H1 (cell line): ENCODE data around the gene FECH. TPM values are rescaled to one million over a fixed set of nuclear protein-coding genes. Genes with fewer than 3 reads are reported as not detected.

ENCODE experiments used
- CTCF ChIA-PET: fragments of 300-600 bp; sonication (Branson Sonifier 250); formaldehyde crosslinking; loops from one replicate; lab custom pipeline; 2021; ENCODE audit not compliant: partially characterized antibody; lab: Charles Lee
- POLR2A ChIA-PET: fragments of 300-600 bp; sonication (Branson Sonifier 250); formaldehyde crosslinking; loops from one replicate; lab custom pipeline; 2021; ENCODE audit warnings: inconsistent platforms; ENCODE audit not compliant: partially characterized antibody; lab: Charles Lee
- DNase-seq, 2 experiments: peaks; one replicate each; pipeline versions ENCODE4 v3.0.0 to v3.0.0-alpha.2; 2010 to 2022; ENCODE audit warnings: low spot score in 2 of 2, low read depth in 1 of 2, mixed read lengths in 1 of 2
- FAIRE-seq: peaks from 2 replicates; lab custom pipeline; 2011; peaks lifted over from hg19 to GRCh38; lab: Jason Lieb, UNC
- H2AFZ ChIP-seq: 2 replicates; pipeline ENCODE4 v1.8.1; 2012; ENCODE audit warnings: low read length, inconsistent platforms
- H2AK5ac ChIP-seq: 2 replicates; pipeline ENCODE4 v1.6.1; 2013; ENCODE audit warnings: low read depth, low read length
- H2BK120ac ChIP-seq: replicated peaks from 2 replicates; pipeline ENCODE3; 2013; ENCODE audit warnings: low read depth, low read length, inconsistent platforms
- H2BK12ac ChIP-seq: 2 replicates; pipeline ENCODE4 v1.6.1; 2013; ENCODE audit warnings: low read depth, low read length
- H2BK15ac ChIP-seq: 2 replicates; pipeline ENCODE4 v1.6.1; 2013; ENCODE audit warnings: low read length
- H2BK20ac ChIP-seq: 2 replicates; pipeline ENCODE4 v1.6.1; 2013; ENCODE audit warnings: low read length
- H2BK5ac ChIP-seq: 2 replicates; pipeline ENCODE4 v1.6.1; 2013; ENCODE audit warnings: low read depth, low read length
- H3K14ac ChIP-seq: 2 replicates; pipeline ENCODE4 v1.6.1; 2013; ENCODE audit warnings: inconsistent platforms; ENCODE audit not compliant: insufficient read length
- H3K18ac ChIP-seq: 2 replicates; pipeline ENCODE4 v1.6.1; 2013; ENCODE audit warnings: low read length; ENCODE audit errors: extremely low read depth
- H3K23ac ChIP-seq: 2 replicates; pipeline ENCODE4 v1.6.1; 2013; ENCODE audit warnings: inconsistent platforms; ENCODE audit not compliant: insufficient read length
- H3K23me2 ChIP-seq: 2 replicates; pipeline ENCODE4 v1.6.1; 2013; ENCODE audit warnings: low read depth, low read length
- H3K27ac ChIP-seq: 2 replicates; pipeline ENCODE4 v1.6.1; 2011; ENCODE audit warnings: low read depth, low read length, inconsistent platforms
- H3K27me3 ChIP-seq, 4 experiments: replicated peaks in 1 of 4; 1 replicate in 1 of 4; 2 replicates in 3 of 4; pipeline versions ENCODE4 v1.6.1 to v1.8.1; 2011 to 2013; ENCODE audit warnings: low read length in 3 of 4, mild to moderate bottlenecking in 3 of 4, inconsistent platforms in 2 of 4, mixed read lengths in 2 of 4, moderate library complexity in 1 of 4; ENCODE audit not compliant: control insufficient read depth in 3 of 4, insufficient read depth in 3 of 4; ENCODE audit errors: extremely low read depth in 1 of 4
- H3K36me3 ChIP-seq, 4 experiments: 2 replicates each; pipeline versions ENCODE4 v1.6.1 to v1.8.1; 2011 to 2013; ENCODE audit warnings: mild to moderate bottlenecking in 4 of 4, low read length in 3 of 4, moderate library complexity in 2 of 4, control low read depth in 1 of 4, inconsistent platforms in 1 of 4; ENCODE audit not compliant: insufficient read depth in 4 of 4, control insufficient read depth in 2 of 4
- H3K4ac ChIP-seq: replicated peaks from 2 replicates; pipeline ENCODE3; 2013; ENCODE audit warnings: low read length, low read depth, mixed read lengths, inconsistent platforms; ENCODE audit not compliant: insufficient read length
- H3K4me1 ChIP-seq, 4 experiments: replicated peaks in 1 of 4; 1 replicate in 1 of 4; 2 replicates in 3 of 4; pipeline versions ENCODE4 v1.6.1 to v1.8.1; 2011 to 2013; ENCODE audit warnings: low read length in 3 of 4, inconsistent platforms in 2 of 4, mixed read lengths in 1 of 4; ENCODE audit not compliant: insufficient read depth in 4 of 4, control insufficient read depth in 3 of 4
- H3K4me2 ChIP-seq, 2 experiments: 2 replicates each; pipeline versions ENCODE4 v1.6.1 to v1.8.1; 2011 to 2013; ENCODE audit warnings: low read depth in 2 of 2, low read length in 2 of 2, control low read depth in 1 of 2, inconsistent platforms in 1 of 2, mild to moderate bottlenecking in 1 of 2; ENCODE audit not compliant: insufficient read depth in 1 of 2
- H3K4me3 ChIP-seq, 4 experiments: fragments of 200-600, 300-600 bp in 1 of 4; sonication (generic), shearing (Covaris generic), sonication (Bioruptor Twin) in 1 of 4; 2 replicates each; pipeline versions ENCODE4 v1.5.1 to v1.8.1; 2011 to 2016; ENCODE audit warnings: low read length in 4 of 4, low read depth in 3 of 4, control low read depth in 2 of 4, inconsistent platforms in 2 of 4, mild to moderate bottlenecking in 2 of 4, mixed read lengths in 1 of 4, moderate library complexity in 1 of 4; ENCODE audit not compliant: insufficient read depth in 2 of 4; ENCODE audit errors: extremely low read depth in 1 of 4
- H3K56ac ChIP-seq: replicated peaks from 2 replicates; pipeline ENCODE3; 2013; ENCODE audit warnings: low read depth, mild to moderate bottlenecking, mixed read lengths, low read length, inconsistent platforms; ENCODE audit not compliant: insufficient read length
- H3K79me1 ChIP-seq: 2 replicates; pipeline ENCODE4 v1.6.1; 2013; ENCODE audit warnings: low read depth, low read length, control low read depth
- H3K79me2 ChIP-seq, 2 experiments: 2 replicates each; pipeline versions ENCODE4 v1.6.1 to v1.8.1; 2012 to 2013; ENCODE audit warnings: low read length in 2 of 2, mild to moderate bottlenecking in 2 of 2, inconsistent platforms in 1 of 2; ENCODE audit not compliant: insufficient read depth in 2 of 2, control insufficient read depth in 1 of 2
- H3K9ac ChIP-seq, 4 experiments: replicated peaks in 1 of 4; 1 replicate in 1 of 4; 2 replicates in 3 of 4; pipeline versions ENCODE4 v1.6.1 to v1.8.1; 2011 to 2013; ENCODE audit warnings: low read depth in 3 of 4, low read length in 3 of 4, control low read depth in 2 of 4, mild to moderate bottlenecking in 2 of 4, moderate library complexity in 2 of 4, inconsistent platforms in 1 of 4; ENCODE audit errors: extremely low read depth in 1 of 4
- H3K9me3 ChIP-seq, 2 experiments: 2 replicates each; pipeline versions ENCODE4 v1.6.1 to v1.8.1; 2012 to 2013; ENCODE audit warnings: mild to moderate bottlenecking in 2 of 2, moderate library complexity in 2 of 2, control low read depth in 1 of 2, inconsistent platforms in 1 of 2, low read depth in 1 of 2, low read length in 1 of 2, mixed read lengths in 1 of 2; ENCODE audit not compliant: insufficient read depth in 2 of 2
- H4K20me1 ChIP-seq, 2 experiments: replicated peaks in 1 of 2; 2 replicates each; pipeline versions ENCODE3 to v1.8.1; 2011 to 2013; ENCODE audit warnings: inconsistent platforms in 2 of 2, low read length in 2 of 2, mild to moderate bottlenecking in 1 of 2; ENCODE audit not compliant: insufficient read depth in 2 of 2, control insufficient read depth in 1 of 2
- H4K5ac ChIP-seq: 2 replicates; pipeline ENCODE4 v1.6.1; 2013; ENCODE audit warnings: low read length, low read depth, mixed read lengths, inconsistent platforms; ENCODE audit not compliant: insufficient read length
- H4K8ac ChIP-seq: 2 replicates; pipeline ENCODE4 v1.8.0; 2013; ENCODE audit warnings: mild to moderate bottlenecking, moderate library complexity, low read length, inconsistent platforms; ENCODE audit not compliant: insufficient read depth; ENCODE audit errors: extremely low read depth
- H4K91ac ChIP-seq: replicated peaks from 2 replicates; pipeline ENCODE3; 2013; ENCODE audit warnings: low read length, mixed read lengths, inconsistent platforms; ENCODE audit not compliant: insufficient read length
- EGR1 ChIP-seq: IDR thresholded peaks from 2 replicates; pipeline ENCODE4 v1.6.1; 2011; ENCODE audit warnings: low read depth, low read length, borderline replicate concordance
- KDM1A ChIP-seq: fragments of 200-600, 300-600 bp; sonication (generic); IDR thresholded peaks from 2 replicates; pipeline ENCODE4 v1.7.1; 2016; ENCODE audit warnings: mild to moderate bottlenecking, low read length, borderline replicate concordance
- KDM5A ChIP-seq: fragments of 200-600 bp; IDR thresholded peaks from 2 replicates; pipeline ENCODE4 v1.7.1; 2012; ENCODE audit warnings: mild to moderate bottlenecking, low read length, inconsistent platforms, mixed read lengths
- MAFK ChIP-seq: IDR thresholded peaks from 2 replicates; pipeline ENCODE4 v1.6.1; 2012; ENCODE audit warnings: low read depth, mild to moderate bottlenecking, improper control_type of control experiment, low read length
- MAX ChIP-seq: IDR thresholded peaks from 2 replicates; pipeline ENCODE4 v1.6.1; 2012; ENCODE audit warnings: inconsistent platforms
- NRF1 ChIP-seq: IDR thresholded peaks from 2 replicates; pipeline ENCODE4 v1.6.1; 2011; ENCODE audit warnings: mild to moderate bottlenecking, low read depth, low read length, improper control_type of control experiment
- POLR2A ChIP-seq, 2 experiments: IDR thresholded peaks; 1 replicate in 1 of 2; 2 replicates in 1 of 2; pipeline ENCODE4 v1.6.1; 2011; ENCODE audit warnings: low read depth in 2 of 2, low read length in 2 of 2, mild to moderate bottlenecking in 2 of 2; ENCODE audit errors: control extremely low read depth in 1 of 2
- SAP30 ChIP-seq: fragments of 300-600 bp; sonication (generic); IDR thresholded peaks from 2 replicates; pipeline ENCODE4 v1.7.1; 2012; ENCODE audit warnings: low read length, moderate library complexity, mild to moderate bottlenecking, inconsistent platforms; ENCODE audit not compliant: insufficient read depth, insufficient replicate concordance
- SP1 ChIP-seq: IDR thresholded peaks from 2 replicates; pipeline ENCODE4 v1.6.1; 2011; ENCODE audit warnings: low read depth, low read length
- ZNF274 ChIP-seq: IDR thresholded peaks from 2 replicates; pipeline ENCODE4 v1.7.0; 2012; ENCODE audit warnings: low read length, borderline replicate concordance; ENCODE audit errors: extremely low read depth
- WGBS, 2 experiments: shearing (Covaris generic) in 1 of 2; methylation state at CpG; one replicate each; pipeline versions ENCODE4 v1.1.6 to v1.1.7; 2013 to 2015; ENCODE audit warnings: low lambda C conversion rate in 2 of 2, mixed read lengths in 2 of 2, inconsistent platforms in 1 of 2, low coverage in 1 of 2, missing lambda C conversion rate in 1 of 2; ENCODE audit not compliant: insufficient replicate concordance in 2 of 2, insufficient coverage in 1 of 2, insufficient read length in 1 of 2; ENCODE audit errors: extremely low coverage in 1 of 2, missing lambda C conversion rate in 1 of 2; 5-methylcytosine and 5-hydroxymethylcytosine counted together
- polyA plus RNA-seq, 7 experiments: library from polyadenylated mRNA; depleted of rRNA in 3 of 7; stranded (reverse) in 5 of 7; unstranded in 2 of 7; fragments of >200 nt in 5 of 7; fragments of 200-250 nt in 2 of 7; gene quantifications; 1 replicate in 5 of 7; 2 replicates in 1 of 7; 4 replicates in 1 of 7; pipeline versions ENCODE4 v1.2.1 to v1.2.3, GENCODE V29; 2011 to 2013; ENCODE audit warnings: missing spikeins in 2 of 7, mixed read lengths in 2 of 7
- total RNA-seq: library from RNA; stranded (reverse); fragmentation: NEBNext Ultra II Directional; extraction: Animal tissue kit (Norgen Biotek cat#: 25700); gene quantifications from 2 replicates; pipeline ENCODE4 v1.2.1, GENCODE V29; 2021
- TF ChIP-seq, protein P1 (sequence below): IDR thresholded peaks from 2 replicates; pipeline ENCODE4 v1.6.1; 2011; ENCODE audit warnings: low read depth, mild to moderate bottlenecking, low read length; ENCODE audit not compliant: insufficient read depth

The FECH gene
- total and polyA plus RNA-seq, 2 of the 8 experiments (the other 6 are each of a cell fraction or from before 2014, with no cell fraction given): 13.1 to 26.6 TPM

DNA sequence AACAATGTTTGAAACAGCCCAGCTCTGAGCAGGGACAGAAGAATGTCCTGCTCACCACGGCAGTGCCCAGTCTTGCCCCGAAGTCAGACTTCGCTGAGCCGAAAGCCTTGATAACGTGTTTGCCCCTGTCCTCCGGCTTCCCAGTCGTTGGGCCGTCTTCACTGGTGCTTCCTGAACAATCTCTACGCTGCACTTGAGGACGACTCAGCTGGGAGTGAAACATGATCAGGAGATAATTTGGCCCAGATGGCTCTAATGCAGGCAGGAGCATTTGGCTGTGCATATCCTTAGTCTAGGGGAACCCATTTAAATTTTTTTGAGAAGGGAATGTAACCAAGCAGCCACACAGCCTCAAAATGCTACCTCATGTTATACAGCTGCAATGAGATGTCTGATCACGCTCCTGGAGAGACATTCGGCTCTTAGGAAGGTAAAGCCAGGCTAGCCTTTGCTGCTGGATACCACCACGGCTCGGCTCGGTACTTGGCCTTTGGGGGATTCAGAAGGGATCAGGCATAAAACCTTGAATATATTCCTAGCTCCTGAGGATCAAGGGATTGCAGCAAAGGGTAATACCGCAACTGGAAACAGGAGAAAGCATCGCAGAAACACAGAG, 43.6 kb downstream of the FECH start:
- no peaks in the 10 kb centered on the region for H3K23me2 ChIP-seq
- H2AK5ac ChIP-seq: no peak overlapping the region
- H3K9ac ChIP-seq: no peak overlapping the region; a peak in 1 of 7 replicates
- no peak overlapping the region for H3K4me3 ChIP-seq
- no peaks in the 10 kb centered on the region for H4K20me1 ChIP-seq
- no peak overlapping the region for H3K4ac ChIP-seq
- FAIRE-seq: no peak
- H4K8ac ChIP-seq: no peak overlapping the region
- no peak overlapping the region for H3K27ac ChIP-seq
- H2AFZ ChIP-seq: no peak overlapping the region
- no peaks in the 10 kb centered on the region for H3K27me3 ChIP-seq
- WGBS, 2 experiments: 90% methylated on average over 17 of the region's 17 CpGs; no CpG with 5 or more reads in 1 of the 2 experiments
- no peak overlapping the region for H2BK20ac ChIP-seq
- no peak overlapping the region for H3K18ac ChIP-seq
- TF ChIP-seq MAFK (no peak), EGR1 (no peak), POLR2A (IDR thresholded peaks at IDR 0.05; ENCODE audit: control extremely low read depth in 1 of 2, low read depth in 2 of 2, low read length in 2 of 2) (no peak), MAX (no peak), ZNF274 (no peak), SP1 (no peak), SAP30 (no peak), KDM1A (no peak), KDM5A (no peak), NRF1 (no peak)
- TF ChIP-seq, protein P1, sequence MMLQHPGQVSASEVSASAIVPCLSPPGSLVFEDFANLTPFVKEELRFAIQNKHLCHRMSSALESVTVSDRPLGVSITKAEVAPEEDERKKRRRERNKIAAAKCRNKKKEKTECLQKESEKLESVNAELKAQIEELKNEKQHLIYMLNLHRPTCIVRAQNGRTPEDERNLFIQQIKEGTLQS: no peak
- H3K23ac ChIP-seq: no peak overlapping the region
- H2BK15ac ChIP-seq: no peak overlapping the region
- H2BK12ac ChIP-seq: no peak overlapping the region
- no peaks in the 10 kb centered on the region for H3K9me3 ChIP-seq
- H4K5ac ChIP-seq: no peak overlapping the region
- ChIA-PET POLR2A (interaction anchor here (1.5 kb wide), 1 partner anchor 79 kb away, joined by 4 read pairs; the partner anchor contains the start of gene NARS1), CTCF (interaction anchor here (0.9 to 2.3 kb wide), 5 partner anchors 10 to 243 kb away, joined by 3 to 14 read pairs (median 3); no protein-coding TSS in a partner anchor)
- no peaks in the 10 kb centered on the region for H3K79me1 ChIP-seq
- no peak overlapping the region for H2BK120ac ChIP-seq
- no peaks in the 10 kb centered on the region for H3K36me3 ChIP-seq
- H2BK5ac ChIP-seq: no peak overlapping the region
- no peaks in the 10 kb centered on the region for H3K4me1 ChIP-seq
- H3K79me2 ChIP-seq: no peaks in the 10 kb centered on the region
- no peak for DNase-seq
- H4K91ac ChIP-seq: no peak overlapping the region
- H3K14ac ChIP-seq: no peak overlapping the region
- H3K4me2 ChIP-seq: no peak overlapping the region
- no peak overlapping the region for H3K56ac ChIP-seq
